Lung (tissue), 12 donors: Measurements from ENCODE around the gene SLC9A9. TPM values are rescaled to one million over a fixed set of nuclear protein-coding genes. Genes with fewer than 3 reads are reported as not detected.
A peak's percentile ranks its signal among the peaks of the same experiment; 100 is the strongest.

Experiments used
- ATAC-seq: fragments of 200-7000 bp; cut with Tn5 transposase; one replicate; pipeline ENCODE4 v1.9.1; 2020; ENCODE audit warnings: moderate number of reproducible peaks; ENCODE audit not compliant: insufficient read depth, low FRiP score
- DNase-seq, 3 donors: peaks; one replicate each; pipeline ENCODE4 v3.0.0-alpha.2; 2013 to 2017
- H3K27ac ChIP-seq, 2 donors: one replicate each; pipeline ENCODE4 v1.5.1; 2013; ENCODE audit warnings: mild to moderate bottlenecking in 2 of 2, moderate library complexity in 2 of 2, control low read depth in 1 of 2, inconsistent platforms in 1 of 2, low read depth in 1 of 2, low read length in 1 of 2
- H3K27me3 ChIP-seq, 3 donors: one replicate each; pipeline ENCODE4 v1.5.1; 2013; ENCODE audit warnings: low read length in 2 of 3; ENCODE audit not compliant: control insufficient read depth in 3 of 3, insufficient read depth in 3 of 3
- H3K36me3 ChIP-seq, 4 donors: one replicate each; pipeline ENCODE4 v1.5.1; 2013; ENCODE audit warnings: low read length in 4 of 4, mild to moderate bottlenecking in 1 of 4, moderate library complexity in 1 of 4; ENCODE audit not compliant: control insufficient read depth in 4 of 4, insufficient read depth in 4 of 4
- H3K4me1 ChIP-seq, 5 donors: one replicate each; pipeline ENCODE4 v1.5.1; 2013; ENCODE audit warnings: low read length in 5 of 5, mild to moderate bottlenecking in 2 of 5, moderate library complexity in 1 of 5; ENCODE audit not compliant: control insufficient read depth in 5 of 5, insufficient read depth in 5 of 5
- H3K4me3 ChIP-seq: one replicate; pipeline ENCODE4 v1.5.1; 2013; ENCODE audit warnings: mild to moderate bottlenecking, control low read depth, moderate library complexity
- H3K9ac ChIP-seq, 2 donors: one replicate each; pipeline ENCODE4 v1.5.1; 2013; ENCODE audit warnings: low read length in 2 of 2, control low read depth in 1 of 2; ENCODE audit not compliant: insufficient read depth in 1 of 2
- H3K9me3 ChIP-seq, 4 donors: one replicate each; pipeline ENCODE4 v1.5.1; 2013; ENCODE audit warnings: low read length in 3 of 4, mild to moderate bottlenecking in 1 of 4, moderate library complexity in 1 of 4; ENCODE audit not compliant: control insufficient read depth in 4 of 4, insufficient read depth in 3 of 4
- CTCF ChIP-seq: IDR thresholded peaks from 2 replicates; pipeline ENCODE4 v1.5.1; 2012; ENCODE audit warnings: mild to moderate bottlenecking; ENCODE audit errors: control extremely low read depth, extremely low read depth
- WGBS, 2 donors: extraction: QIAGEN DNeasy Blood & Tissue Kit; methylation state at CpG; one replicate each; pipeline ENCODE4 v1.1.7; 2013; 5-methylcytosine and 5-hydroxymethylcytosine counted together
- polyA plus RNA-seq, 2 donors: library from polyadenylated mRNA; stranded (reverse); fragments of 200-250 nt; gene quantifications; one replicate each; pipeline ENCODE4 v1.2.1, GENCODE V29; 2013
- total RNA-seq, 2 donors: library from RNA; depleted of rRNA in 1 of 2; stranded (reverse); fragments of >200 nt in 1 of 2; gene quantifications; one replicate each; pipeline ENCODE4 v1.2.1, GENCODE V29; 2014 to 2021
- donor health status: control.
- donor health status: control.
- donor health status: Bipolar disorder and iron deficiency.
- donor health status: healthy.
- donor health status: DM: yes; HTN: yes; CAD: no.

Gene SLC9A9
- total and polyA plus RNA-seq, 4 donors = 2.2 to 66.3 (median 8.2) TPM

GRCh38 chr3:143507735-143508580 lies 340.3 kb downstream of the SLC9A9 start:
- H3K9me3 ChIP-seq = no peaks in the 10 kb centered on the region
- H3K4me1 ChIP-seq = peaks cover 0 to 21% (median 6%) of the 10 kb centered on the region in 5 donors
- 73 to 91% methylated on average over 3 of the region's 3 CpGs for WGBS, 2 donors
- H3K9ac ChIP-seq = no peak overlapping the region
- no peaks in the 10 kb centered on the region for H3K27me3 ChIP-seq
- no peaks in the 10 kb centered on the region for H3K36me3 ChIP-seq
- DNase-seq (no peak), ATAC-seq (no peak)
- no peak overlapping the region for H3K4me3 ChIP-seq
- no peak for TF ChIP-seq CTCF
- H3K27ac ChIP-seq = no peak overlapping the region

GRCh38 chr3:143506190-143506589 lies 342.1 kb downstream of the SLC9A9 start:
- Histone ChIP-seq H3K27me3 (no peaks in the 10 kb centered on the region), H3K36me3 (no peaks in the 10 kb centered on the region), H3K4me3 (no peak overlapping the region), H3K27ac (no peak overlapping the region), H3K9ac (no peak overlapping the region), H3K4me1 (peaks cover 0 to 37% (median 3%) of the 10 kb centered on the region in 5 donors), H3K9me3 (no peaks in the 10 kb centered on the region)
- DNase-seq (peak in 1 of 3 donors; percentile 39), ATAC-seq (no peak)
- no peak for TF ChIP-seq CTCF

DNA sequence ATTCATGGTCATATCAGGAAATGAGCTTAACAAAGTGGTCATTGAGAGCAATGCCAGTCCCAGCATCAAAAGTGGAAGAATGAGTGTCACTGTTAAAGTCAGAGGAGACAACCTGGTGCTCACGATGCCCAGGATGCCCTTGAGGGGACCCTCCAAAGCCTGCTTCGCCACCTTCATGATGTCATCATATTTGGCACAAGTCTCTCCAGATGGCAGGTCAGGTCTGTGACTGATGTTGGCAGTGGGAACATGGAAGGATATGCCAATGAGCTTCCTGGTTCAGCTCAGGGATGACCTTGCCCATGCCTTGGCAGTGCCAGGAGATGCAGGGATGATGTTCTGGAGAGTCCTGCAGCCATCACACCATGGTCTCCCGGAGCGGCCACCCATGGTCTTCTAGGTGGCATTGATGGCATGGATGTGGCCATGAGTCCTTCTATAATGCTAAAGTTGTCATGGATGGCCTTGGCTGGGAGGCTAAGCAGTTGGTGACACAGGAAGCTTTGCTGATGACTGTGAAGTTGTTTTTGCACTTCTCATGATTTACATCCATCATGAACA lies 344.9 kb downstream of the SLC9A9 start:
- H3K9me3 ChIP-seq = no peaks in the 10 kb centered on the region
- H3K9ac ChIP-seq = no peak overlapping the region
- H3K36me3 ChIP-seq = no peaks in the 10 kb centered on the region
- no peak for TF ChIP-seq CTCF
- H3K4me1 ChIP-seq = peaks cover 0 to 34% (median 0%) of the 10 kb centered on the region in 5 donors
- no peak overlapping the region for H3K4me3 ChIP-seq
- no peak overlapping the region for H3K27ac ChIP-seq
- 97 to 99% methylated on average over 4 of the region's 4 CpGs for WGBS, 2 donors
- no peaks in the 10 kb centered on the region for H3K27me3 ChIP-seq
- no peak for ATAC-seq
- DNase-seq = no peak
